Uterus (tissue), 2 donors: ENCODE results near the gene CEBPE.

Source experiments
- POLR2A ChIP-seq, 2 donors: fragments of 450-650 bp; IDR thresholded peaks; one replicate each; pipeline ENCODE4 v1.6.1; 2016; ENCODE audit warnings: antibody characterized with exemption in 2 of 2, mild to moderate bottlenecking in 1 of 2, moderate library complexity in 1 of 2
- TF ChIP-seq, protein P1 (sequence below), 4 experiments: fragments of 200-600 bp in 2 of 4; fragments of 450-650 bp in 2 of 4; sonication (generic) in 2 of 4; IDR thresholded peaks; one replicate each; pipeline ENCODE4 v1.5.1; 2016 to 2019; ENCODE audit warnings: antibody characterized with exemption in 4 of 4, mild to moderate bottlenecking in 2 of 4, moderate library complexity in 1 of 4

DNA sequence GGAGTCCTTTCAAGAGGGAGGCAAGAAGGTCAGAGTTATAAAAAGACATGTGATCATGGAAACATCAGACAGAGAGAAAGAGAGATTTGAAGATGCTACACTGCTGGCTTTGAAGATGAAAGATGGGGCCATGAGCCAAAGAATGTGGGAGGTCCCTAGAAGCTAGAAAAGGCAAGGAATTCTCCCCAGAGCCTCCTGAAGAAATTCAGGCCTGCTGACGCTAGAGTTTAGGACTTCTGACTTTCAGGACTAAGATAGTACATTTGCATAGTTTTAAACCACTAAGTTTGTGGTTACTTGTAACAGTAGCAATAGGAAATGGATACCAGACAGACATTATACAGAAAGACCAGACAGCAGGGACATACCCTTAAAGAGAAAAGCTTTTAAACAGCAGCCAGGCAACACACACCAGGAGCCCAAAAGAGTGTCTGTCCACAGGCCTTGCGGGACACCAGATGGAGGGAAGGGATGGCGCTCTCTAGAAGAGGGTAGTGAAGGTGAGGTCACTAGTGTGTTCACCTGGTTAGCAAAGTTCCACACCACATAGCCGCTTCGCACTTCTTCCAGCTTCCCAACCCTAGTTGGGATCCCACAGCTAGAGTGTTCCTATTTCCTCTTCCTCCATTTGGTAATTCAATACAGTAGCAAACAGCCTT lies 29.7 kb upstream of the CEBPE start:
- TF ChIP-seq, protein P1, sequence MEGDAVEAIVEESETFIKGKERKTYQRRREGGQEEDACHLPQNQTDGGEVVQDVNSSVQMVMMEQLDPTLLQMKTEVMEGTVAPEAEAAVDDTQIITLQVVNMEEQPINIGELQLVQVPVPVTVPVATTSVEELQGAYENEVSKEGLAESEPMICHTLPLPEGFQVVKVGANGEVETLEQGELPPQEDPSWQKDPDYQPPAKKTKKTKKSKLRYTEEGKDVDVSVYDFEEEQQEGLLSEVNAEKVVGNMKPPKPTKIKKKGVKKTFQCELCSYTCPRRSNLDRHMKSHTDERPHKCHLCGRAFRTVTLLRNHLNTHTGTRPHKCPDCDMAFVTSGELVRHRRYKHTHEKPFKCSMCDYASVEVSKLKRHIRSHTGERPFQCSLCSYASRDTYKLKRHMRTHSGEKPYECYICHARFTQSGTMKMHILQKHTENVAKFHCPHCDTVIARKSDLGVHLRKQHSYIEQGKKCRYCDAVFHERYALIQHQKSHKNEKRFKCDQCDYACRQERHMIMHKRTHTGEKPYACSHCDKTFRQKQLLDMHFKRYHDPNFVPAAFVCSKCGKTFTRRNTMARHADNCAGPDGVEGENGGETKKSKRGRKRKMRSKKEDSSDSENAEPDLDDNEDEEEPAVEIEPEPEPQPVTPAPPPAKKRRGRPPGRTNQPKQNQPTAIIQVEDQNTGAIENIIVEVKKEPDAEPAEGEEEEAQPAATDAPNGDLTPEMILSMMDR (IDR thresholded peaks at IDR 0.05) = no peak
- no peak for TF ChIP-seq POLR2A (IDR thresholded peaks at IDR 0.05)
